HCT116 (cell line): ENCODE measurements around the gene TARM1.
A peak's percentile ranks its signal among the peaks of the same experiment; 100 is the strongest.

Experiments used
- CBX3 ChIP-seq: IDR thresholded peaks from 2 replicates; pipeline ENCODE4 v1.6.1; 2012; ENCODE audit warnings: low read depth
- EZH2 ChIP-seq: fragments of 200-600 bp; sonication (generic); IDR thresholded peaks from 2 replicates; pipeline ENCODE4 v1.6.1; 2017; ENCODE audit warnings: antibody characterized with exemption, mixed run types
- EZH2phosphoT487 ChIP-seq: fragments of 200-600 bp; IDR thresholded peaks from 2 replicates; pipeline ENCODE4 v1.6.1; 2018; ENCODE audit warnings: antibody characterized with exemption, borderline replicate concordance
- POLR2A ChIP-seq: IDR thresholded peaks from 2 replicates; pipeline ENCODE4 v1.7.0; 2011; ENCODE audit warnings: borderline replicate concordance; ENCODE audit not compliant: insufficient read depth, insufficient read length; ENCODE audit errors: extremely low read depth
- POLR2AphosphoS5 ChIP-seq: IDR thresholded peaks from 2 replicates; pipeline ENCODE4 v1.6.1; 2011; ENCODE audit warnings: mild to moderate bottlenecking, low read depth, low read length, moderate library complexity
- SIN3A ChIP-seq: IDR thresholded peaks from 2 replicates; pipeline ENCODE4 v1.6.1; 2012; ENCODE audit warnings: low read depth
- SRF ChIP-seq: IDR thresholded peaks from 2 replicates; pipeline ENCODE4 v1.6.1; 2012; ENCODE audit warnings: low read depth
- ZFX ChIP-seq: fragments of 450-650 bp; IDR thresholded peaks from 2 replicates; pipeline ENCODE4 v1.6.1; 2017
- ZNF274 ChIP-seq: fragments of 200-500 bp; sonication (Bioruptor generic); IDR thresholded peaks from 2 replicates; pipeline ENCODE4 v1.6.1; 2014; ENCODE audit warnings: mild to moderate bottlenecking, low read depth, low read length, inconsistent platforms
- TF ChIP-seq, protein P1 (sequence below), 3 experiments: fragments of 200-600 bp in 1 of 3; sonication (generic) in 1 of 3; IDR thresholded peaks in 2 of 3; conservative IDR thresholded peaks in 1 of 3; 2 replicates each; pipeline ENCODE4 v1.5.1; 2012 to 2017; ENCODE audit warnings: low read depth in 2 of 3, low read length in 2 of 3, antibody characterized with exemption in 1 of 3, borderline replicate concordance in 1 of 3, control low read depth in 1 of 3, mild to moderate bottlenecking in 1 of 3, mixed read lengths in 1 of 3, mixed run types in 1 of 3, moderate library complexity in 1 of 3; ENCODE audit not compliant: insufficient read depth in 1 of 3
- TF ChIP-seq, protein P2 (sequence below): IDR thresholded peaks from 2 replicates; pipeline ENCODE4 v1.6.1; 2012

DNA sequence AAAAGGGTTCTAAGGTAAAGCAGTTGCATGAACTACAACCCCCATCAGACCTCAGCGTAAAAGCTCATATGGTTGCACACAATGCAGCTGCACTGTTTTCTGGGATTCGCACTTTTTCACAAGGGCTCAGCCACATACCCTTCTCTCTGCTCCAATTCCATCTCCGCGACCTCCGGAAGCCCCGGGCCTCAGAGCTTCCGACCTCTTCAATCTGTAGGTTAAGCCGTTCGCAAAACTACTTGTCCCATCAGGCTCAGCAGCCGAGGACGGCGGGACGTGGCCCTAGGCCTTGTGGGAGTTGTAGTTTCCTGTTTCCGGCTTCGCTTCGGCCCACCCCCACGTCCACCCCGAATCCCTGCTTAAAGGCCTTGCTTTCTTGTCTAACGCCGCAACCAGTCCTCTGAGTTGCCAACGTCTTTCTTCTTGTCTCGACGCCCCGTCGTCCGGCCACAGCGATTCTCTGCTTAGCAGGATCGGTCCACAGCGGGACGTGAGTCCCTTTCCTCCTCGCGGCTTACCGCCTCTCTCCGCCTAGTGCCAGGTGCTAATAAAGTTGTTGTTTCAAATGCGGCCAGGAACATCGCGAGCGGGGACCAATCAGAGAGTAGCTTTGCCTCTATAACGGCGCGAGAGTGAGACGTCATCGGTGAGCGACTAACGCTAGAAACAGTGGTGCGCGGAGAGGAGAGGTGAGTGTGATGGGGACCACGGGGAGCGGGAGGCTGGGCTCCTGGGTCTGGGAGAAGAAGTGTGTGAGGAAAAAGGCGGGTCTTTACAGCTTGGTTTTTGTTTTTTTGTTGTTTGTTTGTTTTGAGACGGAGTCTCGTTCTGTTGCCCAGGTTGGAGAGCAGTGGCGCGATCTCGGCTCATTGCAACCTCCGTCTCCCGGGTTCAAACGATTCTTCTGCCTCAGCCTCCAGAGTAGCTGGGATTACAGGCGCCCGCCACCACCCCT is 34.2 kb upstream of the TARM1 start, which contains the start of the genes PRPF31 and TFPT:
- TF ChIP-seq, protein P1, sequence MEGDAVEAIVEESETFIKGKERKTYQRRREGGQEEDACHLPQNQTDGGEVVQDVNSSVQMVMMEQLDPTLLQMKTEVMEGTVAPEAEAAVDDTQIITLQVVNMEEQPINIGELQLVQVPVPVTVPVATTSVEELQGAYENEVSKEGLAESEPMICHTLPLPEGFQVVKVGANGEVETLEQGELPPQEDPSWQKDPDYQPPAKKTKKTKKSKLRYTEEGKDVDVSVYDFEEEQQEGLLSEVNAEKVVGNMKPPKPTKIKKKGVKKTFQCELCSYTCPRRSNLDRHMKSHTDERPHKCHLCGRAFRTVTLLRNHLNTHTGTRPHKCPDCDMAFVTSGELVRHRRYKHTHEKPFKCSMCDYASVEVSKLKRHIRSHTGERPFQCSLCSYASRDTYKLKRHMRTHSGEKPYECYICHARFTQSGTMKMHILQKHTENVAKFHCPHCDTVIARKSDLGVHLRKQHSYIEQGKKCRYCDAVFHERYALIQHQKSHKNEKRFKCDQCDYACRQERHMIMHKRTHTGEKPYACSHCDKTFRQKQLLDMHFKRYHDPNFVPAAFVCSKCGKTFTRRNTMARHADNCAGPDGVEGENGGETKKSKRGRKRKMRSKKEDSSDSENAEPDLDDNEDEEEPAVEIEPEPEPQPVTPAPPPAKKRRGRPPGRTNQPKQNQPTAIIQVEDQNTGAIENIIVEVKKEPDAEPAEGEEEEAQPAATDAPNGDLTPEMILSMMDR (IDR thresholded peaks at IDR 0.05 in 2 of 3, conservative IDR thresholded peaks at IDR 0.05 in 1 of 3; ENCODE audit: borderline replicate concordance in 1 of 3, insufficient read depth in 1 of 3, low read depth in 2 of 3, low read length in 2 of 3), result no peak
- TF ChIP-seq EZH2, result no peak
- no peak for TF ChIP-seq ZNF274
- TF ChIP-seq POLR2A, result peak; percentile 28
- TF ChIP-seq SIN3A, result peak; percentile 57
- TF ChIP-seq EZH2phosphoT487, result no peak
- peak; percentile 84 for TF ChIP-seq POLR2AphosphoS5
- TF ChIP-seq SRF, result peak; percentile 98
- peak; percentile 90 for TF ChIP-seq CBX3
- TF ChIP-seq, protein P2, sequence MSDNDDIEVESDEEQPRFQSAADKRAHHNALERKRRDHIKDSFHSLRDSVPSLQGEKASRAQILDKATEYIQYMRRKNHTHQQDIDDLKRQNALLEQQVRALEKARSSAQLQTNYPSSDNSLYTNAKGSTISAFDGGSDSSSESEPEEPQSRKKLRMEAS, result peak; percentile 81
- peak; percentile 97 for TF ChIP-seq ZFX
